ENCODE data around the gene GNB5.
A peak's percentile ranks its signal among the peaks of the same experiment; 100 is the strongest.

Gene GNB5

DNA sequence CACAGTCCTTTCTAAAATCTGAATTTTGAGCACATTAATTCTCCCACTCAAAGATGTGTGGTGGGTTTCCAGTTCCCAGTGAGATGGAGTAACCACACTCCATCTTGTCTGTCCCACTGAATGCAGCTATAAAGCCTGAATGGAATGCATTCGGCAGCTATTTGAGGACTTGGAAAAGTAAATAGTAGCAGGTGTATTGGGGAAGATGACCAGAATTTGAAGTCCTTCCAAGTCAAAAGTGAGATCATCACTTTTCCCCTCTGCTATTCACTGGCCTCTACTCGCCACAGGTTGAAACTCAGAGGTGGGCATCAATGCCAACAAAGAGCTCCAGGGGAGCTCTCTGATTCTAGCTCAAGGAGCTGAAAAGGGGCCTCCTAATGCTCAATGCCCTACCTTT is 8.1 kb upstream of the GNB5 start:
- Mint-ChIP-seq H3K4me1 (no peaks in the 10 kb centered on the region), H3K9me3 (no peaks in the 10 kb centered on the region), H3K36me3 (ENCODE audit: insufficient read depth) (no peaks in the 10 kb centered on the region), H3K4me3 (no peak overlapping the region), H3K27me3 (no peaks in the 10 kb centered on the region), H3K27ac (ENCODE audit: low read depth) (no peak overlapping the region)
- no peak for ATAC-seq (replicated peaks; ENCODE audit: extremely low read depth, poor library complexity, severe bottlenecking)
- no peak for DNase-seq (ENCODE audit: low spot score in 2 of 2)

GRCh38 chr15:52196891-52197290 is 5.7 kb upstream of the GNB5 start:
- Mint-ChIP-seq H3K4me3 (no peak overlapping the region), H3K4me1 (no peaks in the 10 kb centered on the region), H3K36me3 (ENCODE audit: insufficient read depth) (no peaks in the 10 kb centered on the region), H3K27ac (ENCODE audit: low read depth) (no peak overlapping the region), H3K27me3 (no peaks in the 10 kb centered on the region), H3K9me3 (no peaks in the 10 kb centered on the region)
- ATAC-seq (replicated peaks; ENCODE audit: extremely low read depth, poor library complexity, severe bottlenecking) (no peak), DNase-seq (ENCODE audit: low spot score in 2 of 2) (no peak)

DNA sequence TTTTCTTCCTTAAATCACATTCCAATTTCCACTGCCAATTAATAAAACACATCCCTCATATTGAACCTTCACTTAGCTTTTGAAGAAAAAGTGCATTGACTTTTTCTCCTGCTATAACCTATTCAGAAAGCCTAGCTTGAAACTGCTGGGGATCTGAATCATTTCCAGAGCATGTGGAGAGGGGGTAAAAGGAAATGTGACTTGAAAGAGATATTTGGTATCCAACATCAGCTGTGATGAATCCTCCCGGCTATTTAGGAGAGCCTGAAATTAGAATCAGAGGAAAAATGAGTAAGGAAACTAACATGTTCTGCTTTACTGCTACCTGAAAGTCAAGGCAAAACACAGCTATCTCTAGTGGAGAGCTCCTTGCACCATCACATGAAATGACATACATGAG is 2.6 kb upstream of the GNB5 start:
- ATAC-seq (replicated peaks; ENCODE audit: extremely low read depth, poor library complexity, severe bottlenecking) = no peak
- DNase-seq (ENCODE audit: low spot score in 2 of 2) = no peak
- Mint-ChIP-seq H3K27me3 (no peaks in the 10 kb centered on the region), H3K36me3 (ENCODE audit: insufficient read depth) (no peaks in the 10 kb centered on the region), H3K9me3 (no peaks in the 10 kb centered on the region), H3K4me3 (no peak overlapping the region), H3K27ac (ENCODE audit: low read depth) (no peak overlapping the region), H3K4me1 (no peaks in the 10 kb centered on the region)

- DNase-seq (ENCODE audit: low spot score in 2 of 2) (no peak), ATAC-seq (replicated peaks; ENCODE audit: extremely low read depth, poor library complexity, severe bottlenecking) (no peak)
- Mint-ChIP-seq H3K4me1 (no peaks in the 10 kb centered on the region), H3K27me3 (no peaks in the 10 kb centered on the region), H3K36me3 (ENCODE audit: insufficient read depth) (no peaks in the 10 kb centered on the region), H3K4me3 (no peak overlapping the region), H3K9me3 (no peaks in the 10 kb centered on the region), H3K27ac (ENCODE audit: low read depth) (no peak overlapping the region)
Measured at GRCh38 chr15:52193321-52193720, 2.1 kb upstream of the GNB5 start.

DNA sequence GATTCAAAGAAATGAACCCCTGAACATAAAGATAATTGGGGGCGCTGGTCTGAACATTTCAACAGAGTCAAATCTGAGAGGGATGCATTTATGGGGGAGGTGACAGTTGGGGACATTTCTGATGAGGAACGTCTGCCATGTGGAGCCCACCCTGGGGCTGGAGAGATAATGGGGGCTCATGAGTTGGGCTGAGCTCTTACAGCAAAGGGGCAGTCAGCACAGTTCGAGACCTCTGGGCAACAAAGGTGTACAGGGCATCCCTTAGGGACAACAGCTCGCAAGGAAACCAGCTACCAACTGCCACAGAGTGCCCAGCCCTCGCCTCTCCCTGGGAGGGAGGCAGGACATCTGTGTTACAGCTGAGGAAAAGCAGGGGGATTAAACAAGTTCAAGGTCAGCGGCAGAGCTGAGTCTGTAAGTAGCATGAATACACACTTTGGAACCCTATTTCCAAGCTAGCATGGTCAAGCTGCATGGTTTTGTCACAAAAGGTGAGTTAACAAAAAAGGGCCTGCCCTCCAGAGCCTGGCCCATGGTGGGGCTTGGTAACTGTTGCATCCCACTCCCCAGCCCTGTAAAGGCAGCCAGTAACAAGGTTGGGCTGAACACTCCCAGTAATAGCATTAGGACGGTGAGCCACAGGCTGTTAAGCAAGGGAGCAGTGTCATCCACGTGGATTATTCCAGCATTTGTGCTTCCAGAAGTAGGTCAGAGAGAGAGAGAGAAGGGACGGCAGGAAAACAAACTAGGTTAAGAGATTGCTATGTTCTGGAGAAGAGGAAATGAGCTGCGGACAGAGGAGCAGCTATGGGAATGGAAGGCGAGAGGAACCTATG is 4.3 kb downstream of the GNB5 start:
- Mint-ChIP-seq H3K36me3 (ENCODE audit: insufficient read depth) (peaks cover 2% of the 10 kb centered on the region), H3K27me3 (no peaks in the 10 kb centered on the region), H3K4me3 (no peak overlapping the region), H3K4me1 (no peaks in the 10 kb centered on the region), H3K27ac (ENCODE audit: low read depth) (no peak overlapping the region), H3K9me3 (no peaks in the 10 kb centered on the region)
- DNase-seq (ENCODE audit: low spot score in 2 of 2) (no peak), ATAC-seq (replicated peaks; ENCODE audit: extremely low read depth, poor library complexity, severe bottlenecking) (no peak)

DNA sequence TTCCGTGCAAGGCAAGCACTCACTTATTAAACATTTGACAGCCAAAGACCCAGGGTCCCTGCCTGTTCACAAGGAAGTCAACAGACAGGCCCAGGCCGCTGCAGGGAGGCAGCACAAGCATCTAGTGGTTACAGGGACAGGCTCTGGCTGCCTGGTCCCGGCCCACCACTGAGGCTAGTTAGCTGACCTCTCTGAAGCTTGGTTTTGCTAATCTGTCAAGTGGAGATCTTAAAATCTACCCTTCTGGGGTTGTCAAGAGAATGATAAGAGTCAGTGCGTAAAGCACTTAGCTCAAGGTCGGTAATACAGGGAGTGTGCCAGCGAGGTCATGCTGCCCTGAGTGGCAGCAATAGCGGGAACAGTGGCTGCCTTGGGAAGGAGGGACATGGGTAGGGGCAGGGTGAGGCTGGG is 6.0 kb downstream of the GNB5 start:
- no peaks in the 10 kb centered on the region for H3K9me3 Mint-ChIP-seq
- ATAC-seq (replicated peaks; ENCODE audit: extremely low read depth, poor library complexity, severe bottlenecking) (no peak), DNase-seq (ENCODE audit: low spot score in 2 of 2) (no peak)
- peaks cover 11% of the 10 kb centered on the region for H3K4me1 Mint-ChIP-seq
- peaks cover 8% of the 10 kb centered on the region for H3K36me3 Mint-ChIP-seq (ENCODE audit: insufficient read depth)
- H3K27me3 Mint-ChIP-seq = no peaks in the 10 kb centered on the region
- H3K4me3 Mint-ChIP-seq = no peak overlapping the region
- H3K27ac Mint-ChIP-seq (ENCODE audit: low read depth) = no peak overlapping the region

GRCh38 chr15:52184721-52185120 is 6.5 kb downstream of the GNB5 start:
- peaks cover 11% of the 10 kb centered on the region for H3K36me3 Mint-ChIP-seq (ENCODE audit: insufficient read depth)
- no peaks in the 10 kb centered on the region for H3K27me3 Mint-ChIP-seq
- no peak overlapping the region for H3K4me3 Mint-ChIP-seq

DNA sequence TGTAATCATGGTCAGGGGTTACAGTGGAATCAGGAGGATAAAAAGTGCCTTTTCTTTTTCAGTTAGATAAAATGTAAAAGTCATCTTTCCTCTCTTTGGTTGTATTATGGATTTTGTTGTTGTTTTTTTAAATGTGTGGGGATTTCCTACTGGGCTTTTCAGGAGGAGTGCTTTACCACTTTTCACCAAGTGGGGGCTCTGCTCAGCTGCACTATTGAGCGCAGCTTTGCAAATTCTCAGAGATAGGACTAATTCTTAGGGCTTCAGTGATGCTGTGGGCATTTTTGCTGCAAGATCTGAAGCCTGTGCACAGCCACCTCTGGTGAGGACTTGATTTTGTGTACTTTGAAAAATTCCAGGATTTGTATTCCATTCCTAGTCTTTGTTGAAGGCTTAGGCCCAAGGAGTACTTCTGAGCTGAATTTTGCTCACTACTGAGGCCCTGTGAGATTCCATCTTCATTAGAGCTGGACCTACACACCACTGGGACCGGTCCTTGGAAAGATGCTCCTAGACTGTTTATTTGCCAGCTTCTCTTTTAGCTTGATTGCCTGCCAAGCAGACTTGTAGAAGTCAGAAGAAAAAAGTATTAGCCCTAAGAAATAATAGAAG is 7.5 kb downstream of the GNB5 start:
- peak overlapping the region; percentile 32 for H3K27ac Mint-ChIP-seq (ENCODE audit: low read depth)
- no peak overlapping the region for H3K4me3 Mint-ChIP-seq
- H3K36me3 Mint-ChIP-seq (ENCODE audit: insufficient read depth) = peaks cover 19% of the 10 kb centered on the region
- ATAC-seq (replicated peaks; ENCODE audit: extremely low read depth, poor library complexity, severe bottlenecking) (no peak), DNase-seq (ENCODE audit: low spot score in 2 of 2) (no peak)
- H3K4me1 Mint-ChIP-seq = peaks cover 18% of the 10 kb centered on the region
- no peaks in the 10 kb centered on the region for H3K27me3 Mint-ChIP-seq
- H3K9me3 Mint-ChIP-seq = no peaks in the 10 kb centered on the region

More at GRCh38 chr15:52184721-52185120, 6.5 kb downstream of the GNB5 start:
- Mint-ChIP-seq H3K4me1 (peaks cover 11% of the 10 kb centered on the region), H3K27ac (ENCODE audit: low read depth) (no peak overlapping the region), H3K9me3 (no peaks in the 10 kb centered on the region)
- ATAC-seq (replicated peaks; ENCODE audit: extremely low read depth, poor library complexity, severe bottlenecking) = no peak
- no peak for DNase-seq (ENCODE audit: low spot score in 2 of 2)

DNA sequence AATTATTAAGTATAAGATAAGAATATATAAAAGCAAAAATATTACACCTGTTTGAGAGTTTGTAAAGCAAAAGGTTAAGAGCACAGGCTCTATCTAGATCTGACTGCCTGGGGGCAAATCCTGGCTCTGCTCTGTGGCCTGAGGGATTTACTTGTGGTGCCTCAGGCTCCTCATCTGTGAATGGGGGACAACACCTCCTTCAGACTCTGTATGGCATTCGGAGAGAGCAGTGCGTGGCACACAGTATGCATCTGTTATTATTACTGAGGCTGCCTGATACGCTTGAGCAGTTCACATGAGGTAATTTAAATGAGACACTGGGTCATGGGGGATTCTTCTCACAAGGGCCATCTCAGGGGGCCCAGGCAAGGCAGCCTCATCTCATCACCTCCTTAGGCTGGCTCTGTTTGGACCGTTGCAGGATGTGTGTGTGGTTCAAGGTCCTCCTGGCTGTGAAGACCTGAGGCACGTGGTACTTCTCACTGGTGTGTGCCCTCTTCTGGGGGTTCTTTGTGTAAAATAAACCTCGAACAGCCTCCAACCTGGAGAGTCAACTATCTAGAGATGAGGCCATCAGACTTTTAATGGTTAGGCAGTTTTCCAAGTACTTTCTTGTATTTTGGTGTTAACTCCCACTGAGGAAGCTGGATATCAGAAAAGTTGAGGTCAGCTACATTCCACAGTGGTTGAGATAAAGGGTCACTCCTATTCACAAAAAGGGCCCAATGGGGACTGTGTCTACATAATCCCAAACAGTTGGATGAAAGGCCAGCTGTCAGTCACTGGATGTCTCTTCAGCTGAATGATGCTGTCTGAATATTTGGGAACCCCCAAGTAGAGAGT is 9.0 kb downstream of the GNB5 start:
- Mint-ChIP-seq H3K4me3 (peak overlapping the region; percentile 25), H3K4me1 (peaks cover 31% of the 10 kb centered on the region), H3K9me3 (no peaks in the 10 kb centered on the region), H3K36me3 (ENCODE audit: insufficient read depth) (peaks cover 25% of the 10 kb centered on the region), H3K27ac (ENCODE audit: low read depth) (peak overlapping the region; percentile 44), H3K27me3 (no peaks in the 10 kb centered on the region)
- no peak for ATAC-seq (replicated peaks; ENCODE audit: extremely low read depth, poor library complexity, severe bottlenecking)
- DNase-seq (ENCODE audit: low spot score in 2 of 2) = no peak

DNA sequence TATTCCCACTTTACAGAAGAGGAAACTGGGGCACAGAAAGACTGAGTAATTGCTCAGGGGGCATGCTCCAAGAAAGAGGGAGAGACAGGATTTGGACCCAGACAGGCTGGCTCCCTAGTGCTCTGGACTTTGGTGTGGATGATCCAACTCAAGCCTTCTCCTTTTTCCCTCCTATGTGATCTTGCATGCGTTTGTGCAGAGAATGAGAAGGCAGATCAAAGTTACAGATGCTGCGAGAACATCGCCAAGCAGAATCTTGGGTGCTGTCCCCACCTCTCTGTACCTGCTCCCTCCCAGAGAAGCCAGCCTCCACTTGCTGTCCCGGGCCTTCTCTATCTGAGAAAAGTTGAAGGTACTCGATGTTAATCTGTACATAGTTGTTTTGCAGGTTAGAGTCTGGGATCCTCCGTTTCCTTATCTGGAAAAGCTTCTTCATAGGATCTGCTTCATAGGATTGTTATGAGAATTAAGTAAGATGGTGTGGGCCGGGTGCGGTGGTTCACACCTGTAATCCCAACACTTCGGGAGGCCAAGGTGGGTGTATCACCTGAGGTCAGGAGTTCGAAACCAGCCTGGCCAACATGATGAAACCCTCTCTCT is 10.2 kb downstream of the GNB5 start:
- ATAC-seq (replicated peaks; ENCODE audit: extremely low read depth, poor library complexity, severe bottlenecking) (no peak), DNase-seq (ENCODE audit: low spot score in 2 of 2) (no peak)
- no peaks in the 10 kb centered on the region for H3K27me3 Mint-ChIP-seq
- H3K4me1 Mint-ChIP-seq = peaks cover 40% of the 10 kb centered on the region
- H3K4me3 Mint-ChIP-seq = peak overlapping the region; percentile 91
- H3K9me3 Mint-ChIP-seq = no peaks in the 10 kb centered on the region
- peaks cover 23% of the 10 kb centered on the region for H3K36me3 Mint-ChIP-seq (ENCODE audit: insufficient read depth)
- peak overlapping the region; percentile 96 for H3K27ac Mint-ChIP-seq (ENCODE audit: low read depth)

DNA sequence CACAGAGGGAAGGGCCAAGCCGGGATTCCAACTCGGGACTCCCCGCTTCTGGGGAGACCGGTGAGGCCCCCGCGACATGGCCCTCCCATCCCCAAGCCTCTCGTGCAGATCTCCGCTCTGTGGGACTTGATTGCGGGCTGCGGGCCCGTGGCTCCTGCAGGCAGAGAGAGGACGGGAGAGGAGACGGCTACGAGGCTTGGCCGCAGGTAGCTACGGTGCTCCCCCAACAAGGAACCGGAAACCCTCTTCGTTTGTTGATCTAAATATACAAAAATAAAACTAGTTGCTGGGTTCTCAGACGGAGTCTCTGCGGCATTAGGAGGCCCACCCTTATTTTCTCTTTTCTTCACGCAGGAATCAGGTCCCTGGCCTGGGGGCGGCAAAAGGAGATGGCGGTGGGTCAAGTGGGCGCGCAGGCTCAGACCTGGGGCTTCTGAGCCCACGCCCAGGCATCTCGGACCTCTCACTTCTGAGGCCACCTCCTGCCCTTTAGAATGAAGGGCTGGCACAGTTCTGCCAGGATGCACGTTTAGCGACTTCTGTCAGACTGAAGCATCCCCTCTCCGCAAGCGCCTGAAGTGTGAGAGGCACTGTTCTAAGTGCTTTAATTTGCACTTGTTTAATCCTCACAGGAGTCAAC is 10.9 kb downstream of the GNB5 start:
- H3K4me3 Mint-ChIP-seq = peak overlapping the region; percentile 91
- H3K36me3 Mint-ChIP-seq (ENCODE audit: insufficient read depth) = peaks cover 24% of the 10 kb centered on the region
- H3K9me3 Mint-ChIP-seq = no peaks in the 10 kb centered on the region
- peak overlapping the region; percentile 96 for H3K27ac Mint-ChIP-seq (ENCODE audit: low read depth)
- DNase-seq (ENCODE audit: low spot score in 2 of 2) (peak; percentile 33 to 62), ATAC-seq (replicated peaks; ENCODE audit: extremely low read depth, poor library complexity, severe bottlenecking) (peak; percentile 53)
- no peaks in the 10 kb centered on the region for H3K27me3 Mint-ChIP-seq
- peaks cover 43% of the 10 kb centered on the region for H3K4me1 Mint-ChIP-seq
